ENCODE results near the gene ERFL. TPM values are rescaled to one million over a fixed set of nuclear protein-coding genes. Genes with fewer than 3 reads are reported as not detected.

ERFL gene
- total RNA-seq, 1 donor from 2014 or later, result 0.43 TPM

DNA sequence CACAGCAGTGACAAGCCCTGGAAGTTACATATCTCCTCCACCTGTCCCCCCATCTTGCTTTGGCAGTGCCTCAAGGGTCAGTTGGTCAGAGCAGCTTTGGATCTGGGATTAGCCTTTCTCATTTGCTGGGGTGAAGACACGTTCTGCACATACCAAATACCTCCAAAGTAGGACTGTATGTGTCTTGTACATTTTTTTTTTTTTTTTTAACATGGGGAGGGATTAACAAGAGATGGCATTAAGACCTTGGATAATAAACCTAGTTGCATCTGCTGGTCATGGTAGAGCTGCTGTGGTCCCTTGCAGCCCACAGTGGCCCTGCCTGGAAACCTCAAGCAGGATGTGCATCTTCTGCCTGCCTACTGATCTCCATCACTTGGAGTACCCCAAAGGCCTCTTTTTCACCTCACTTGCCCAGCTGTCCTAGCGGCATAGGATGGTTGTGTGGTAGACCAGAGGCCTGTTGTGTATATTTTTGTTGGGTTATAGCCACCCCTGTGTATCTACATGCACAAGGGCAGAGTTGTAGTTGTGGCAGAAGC lies 65.7 kb downstream of the ERFL start:
- Histone ChIP-seq H3K4me3 (peak overlapping the region; percentile 92), H3K27ac (no peak overlapping the region), H3K4me1 (peaks cover 48% of the 10 kb centered on the region), H3K9me3 (no peaks in the 10 kb centered on the region), H3K27me3 (no peaks in the 10 kb centered on the region), H3K36me3 (peaks cover 64% of the 10 kb centered on the region)
- intact Hi-C loops (cut with DNase I), result loop anchor here (10.0 kb wide), 1 partner anchor 72 kb away; no protein-coding TSS in a partner anchor
- TF ChIP-seq, protein P1, sequence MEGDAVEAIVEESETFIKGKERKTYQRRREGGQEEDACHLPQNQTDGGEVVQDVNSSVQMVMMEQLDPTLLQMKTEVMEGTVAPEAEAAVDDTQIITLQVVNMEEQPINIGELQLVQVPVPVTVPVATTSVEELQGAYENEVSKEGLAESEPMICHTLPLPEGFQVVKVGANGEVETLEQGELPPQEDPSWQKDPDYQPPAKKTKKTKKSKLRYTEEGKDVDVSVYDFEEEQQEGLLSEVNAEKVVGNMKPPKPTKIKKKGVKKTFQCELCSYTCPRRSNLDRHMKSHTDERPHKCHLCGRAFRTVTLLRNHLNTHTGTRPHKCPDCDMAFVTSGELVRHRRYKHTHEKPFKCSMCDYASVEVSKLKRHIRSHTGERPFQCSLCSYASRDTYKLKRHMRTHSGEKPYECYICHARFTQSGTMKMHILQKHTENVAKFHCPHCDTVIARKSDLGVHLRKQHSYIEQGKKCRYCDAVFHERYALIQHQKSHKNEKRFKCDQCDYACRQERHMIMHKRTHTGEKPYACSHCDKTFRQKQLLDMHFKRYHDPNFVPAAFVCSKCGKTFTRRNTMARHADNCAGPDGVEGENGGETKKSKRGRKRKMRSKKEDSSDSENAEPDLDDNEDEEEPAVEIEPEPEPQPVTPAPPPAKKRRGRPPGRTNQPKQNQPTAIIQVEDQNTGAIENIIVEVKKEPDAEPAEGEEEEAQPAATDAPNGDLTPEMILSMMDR (IDR thresholded peaks at IDR 0.05), result no peak
- ATAC-seq, result no peak
- no peak for DNase-seq

DNA sequence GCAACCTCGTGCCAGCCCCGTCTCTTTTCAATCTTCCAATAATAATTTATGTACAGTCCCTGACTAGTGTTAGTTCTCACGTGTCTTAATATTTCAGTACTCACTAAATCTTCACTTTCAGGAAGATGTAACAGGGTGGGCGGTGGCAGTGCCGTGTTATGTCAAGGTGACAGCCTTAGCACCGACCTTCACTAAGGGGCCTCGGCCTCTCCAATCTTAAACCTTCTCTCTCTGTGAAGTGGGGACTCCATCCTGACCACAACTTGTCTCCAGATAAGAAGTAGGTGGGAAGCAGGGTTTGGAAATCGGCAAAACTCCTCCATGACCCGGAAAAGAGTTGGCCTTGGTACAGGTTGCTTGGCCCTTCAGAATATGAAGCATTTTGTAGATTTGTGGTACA lies 66.4 kb downstream of the ERFL start:
- Histone ChIP-seq H3K4me3 (peak overlapping the region; percentile 92), H3K9me3 (no peaks in the 10 kb centered on the region), H3K27me3 (no peaks in the 10 kb centered on the region), H3K27ac (no peak overlapping the region), H3K4me1 (peaks cover 41% of the 10 kb centered on the region), H3K36me3 (peaks cover 57% of the 10 kb centered on the region)
- ATAC-seq (no peak), DNase-seq (no peak)
- intact Hi-C loops (cut with DNase I), result loop anchor here (10.0 kb wide), 1 partner anchor 73 kb away; no protein-coding TSS in a partner anchor
- TF ChIP-seq, protein P1 (IDR thresholded peaks at IDR 0.05), result no peak

DNA sequence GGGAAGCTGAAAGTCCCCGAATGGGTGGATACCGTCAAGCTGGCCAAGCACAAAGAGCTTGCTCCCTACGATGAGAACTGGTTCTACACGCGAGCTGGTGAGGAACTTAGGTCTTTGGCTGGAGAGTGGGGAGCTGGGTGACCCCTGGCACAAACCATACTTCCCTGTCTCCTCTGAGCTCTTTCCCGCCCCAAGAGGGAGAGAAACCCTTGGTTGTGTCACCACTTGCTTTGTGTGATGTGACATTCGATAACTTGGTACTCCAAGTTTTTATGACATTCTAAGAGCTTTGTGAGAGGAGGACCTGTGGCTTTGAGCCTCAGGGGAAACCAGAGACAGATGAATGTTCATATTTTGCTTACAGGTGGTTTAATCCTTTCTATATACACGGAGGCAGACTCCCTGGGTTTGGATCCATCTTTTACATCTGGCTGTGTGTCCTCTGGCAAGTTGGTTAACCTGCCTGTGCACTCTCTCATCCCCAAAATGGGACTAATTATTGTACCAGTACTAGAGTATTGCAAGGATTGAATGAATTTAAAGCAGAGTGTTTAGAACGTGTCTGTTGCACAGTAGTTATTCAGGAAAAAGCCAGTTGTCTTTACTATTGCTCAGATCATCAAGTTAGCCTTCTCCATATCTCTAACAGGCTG lies 67.0 kb downstream of the ERFL start:
- peak overlapping the region; percentile 92 for H3K4me3 ChIP-seq
- peak overlapping the region; percentile 92 for H3K27ac ChIP-seq
- H3K36me3 ChIP-seq, result peaks cover 52% of the 10 kb centered on the region
- peaks cover 41% of the 10 kb centered on the region for H3K4me1 ChIP-seq
- intact Hi-C loops (cut with DNase I), result loop anchor here (10.0 kb wide), 1 partner anchor 74 kb away; no protein-coding TSS in a partner anchor
- TF ChIP-seq, protein P1 (IDR thresholded peaks at IDR 0.05), result no peak
- no peaks in the 10 kb centered on the region for H3K27me3 ChIP-seq
- no peaks in the 10 kb centered on the region for H3K9me3 ChIP-seq
- no peak for DNase-seq
- no peak for ATAC-seq

DNA sequence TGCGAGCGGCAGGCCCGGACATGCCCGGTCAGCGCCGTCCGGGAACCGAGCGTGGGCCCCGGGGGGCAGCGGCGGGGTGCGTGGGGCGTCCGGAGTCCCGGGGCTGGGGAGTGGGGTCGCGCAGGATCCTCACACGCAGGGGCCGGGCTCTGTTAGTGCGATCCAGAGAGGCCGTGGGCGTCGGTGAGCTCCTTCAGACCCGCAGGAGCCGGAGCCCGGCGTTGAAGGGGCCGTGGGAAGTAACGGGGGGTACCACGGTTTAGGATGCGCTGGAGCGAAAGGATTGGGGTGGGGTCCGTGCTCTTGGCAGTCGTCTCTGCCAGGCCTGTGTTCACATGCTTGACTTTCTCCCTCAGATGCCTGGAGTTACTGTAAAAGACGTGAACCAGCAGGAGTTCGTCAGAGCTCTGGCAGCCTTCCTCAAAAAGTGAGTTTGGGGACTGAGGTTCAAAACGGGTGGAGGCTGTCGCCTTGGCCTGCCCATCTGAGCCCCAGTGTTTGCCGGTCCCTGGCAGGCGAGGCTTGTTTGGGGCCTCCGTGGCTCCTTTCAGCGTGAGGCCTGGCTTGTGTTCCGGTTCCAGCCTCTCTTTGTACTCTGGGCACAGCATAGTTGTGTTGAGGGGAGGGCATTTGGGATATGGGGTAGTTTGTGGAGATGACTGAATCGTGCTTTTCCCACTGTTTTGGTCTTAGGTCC lies 67.7 kb downstream of the ERFL start:
- peaks cover 41% of the 10 kb centered on the region for H3K4me1 ChIP-seq
- intact Hi-C loops (cut with DNase I), result loop anchor here (10.0 kb wide), 1 partner anchor 74 kb away; no protein-coding TSS in a partner anchor
- ATAC-seq (no peak), DNase-seq (no peak)
- peak overlapping the region; percentile 92 for H3K27ac ChIP-seq
- peak overlapping the region; percentile 92 for H3K4me3 ChIP-seq
- no peaks in the 10 kb centered on the region for H3K9me3 ChIP-seq
- no peaks in the 10 kb centered on the region for H3K27me3 ChIP-seq
- TF ChIP-seq, protein P1 (IDR thresholded peaks at IDR 0.05), result no peak
- peaks cover 45% of the 10 kb centered on the region for H3K36me3 ChIP-seq

DNA sequence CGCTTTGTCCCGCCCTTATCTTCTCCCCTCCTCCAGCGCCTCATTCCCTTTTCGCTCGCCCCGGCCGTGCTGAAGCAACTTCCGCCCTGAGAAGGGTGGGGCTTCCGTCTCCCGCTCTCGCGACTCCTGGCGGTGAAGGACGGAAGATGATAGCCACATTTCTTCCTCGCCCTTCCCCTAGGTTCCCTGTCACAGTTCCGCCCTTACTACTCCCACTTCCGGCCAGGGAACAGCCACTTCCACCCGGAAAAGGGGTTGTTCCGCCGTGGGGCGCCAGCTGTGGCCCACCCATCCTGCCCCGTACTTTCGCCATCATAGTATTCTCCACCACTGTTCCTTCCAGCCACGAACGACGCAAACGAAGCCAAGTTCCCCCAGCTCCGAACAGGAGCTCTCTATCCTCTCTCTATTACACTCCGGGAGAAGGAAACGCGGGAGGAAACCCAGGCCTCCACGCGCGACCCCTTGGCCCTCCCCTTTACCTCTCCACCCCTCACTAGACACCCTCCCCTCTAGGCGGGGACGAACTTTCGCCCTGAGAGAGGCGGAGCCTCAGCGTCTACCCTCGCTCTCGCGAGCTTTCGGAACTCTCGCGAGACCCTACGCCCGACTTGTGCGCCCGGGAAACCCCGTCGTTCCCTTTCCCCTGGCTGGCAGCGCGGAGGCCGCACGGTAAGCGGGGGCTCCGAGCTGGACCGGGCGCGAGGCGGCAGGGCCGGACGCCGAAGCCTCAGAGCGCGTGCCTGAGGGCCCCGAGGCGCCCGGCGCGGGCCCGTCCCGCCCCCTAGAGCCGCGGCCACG lies 68.4 kb downstream of the ERFL start, which contains the start of gene RPS19:
Gene RPS19 (plus strand): TSS at position 638 of the 801 bp plus-strand sequence. CDS start 520 bp downstream, outside the sequence.
- no peaks in the 10 kb centered on the region for H3K27me3 ChIP-seq
- H3K4me3 ChIP-seq, result peak within 1 kb of the TSS; percentile 92
- intact Hi-C loops (cut with DNase I), result loop anchor here (10.0 kb wide), 1 partner anchor 75 kb away; no protein-coding TSS in a partner anchor
- peaks cover 37% of the 10 kb centered on the region for H3K4me1 ChIP-seq
- TF ChIP-seq, protein P1 (IDR thresholded peaks at IDR 0.05), result peak; percentile 67
- no peaks in the 10 kb centered on the region for H3K9me3 ChIP-seq
- DNase-seq (peak; percentile 99), ATAC-seq (peak; percentile 93)
- peaks cover 38% of the 10 kb centered on the region for H3K36me3 ChIP-seq
- H3K27ac ChIP-seq, result peak within 1 kb of the TSS; percentile 92

All from upper lobe of right lung (tissue), 1 donor.